CD8-positive, alpha-beta memory T cell (primary cell): ENCODE results near the gene BTD. TPM values are rescaled to one million over a fixed set of nuclear protein-coding genes. Genes with fewer than 3 reads are reported as not detected.

Source experiments
- CTCF ChIA-PET: fragments of 350-600 bp; sonication (Branson Sonifier 250); formaldehyde crosslinking; loops from one replicate; lab custom pipeline; 2021; ENCODE audit warnings: antibody characterized with exemption; lab: Charles Lee
- POLR2A ChIA-PET: fragments of 350-600 bp; sonication (Branson Sonifier 250); formaldehyde crosslinking; loops from one replicate; lab custom pipeline; 2021; ENCODE audit warnings: antibody characterized with exemption; lab: Charles Lee
- DNase-seq, 5 donors: peaks; one replicate each; pipeline versions ENCODE4 v3.0.0 to v3.0.0-alpha.2; 2020 to 2022; ENCODE audit warnings: mixed read lengths in 1 of 5
- H3K27ac ChIP-seq: one replicate; pipeline ENCODE4 v1.7.0; 2013; ENCODE audit warnings: low read depth, mild to moderate bottlenecking, low read length, moderate library complexity
- H3K27me3 ChIP-seq: 2 replicates; pipeline ENCODE4 v1.7.0; 2013; ENCODE audit warnings: low read length, mild to moderate bottlenecking; ENCODE audit not compliant: insufficient read depth, poor library complexity, severe bottlenecking
- H3K36me3 ChIP-seq: 2 replicates; pipeline ENCODE4 v1.7.0; 2013; ENCODE audit warnings: mild to moderate bottlenecking, low read length, moderate library complexity; ENCODE audit not compliant: insufficient read depth
- H3K4me1 ChIP-seq: 2 replicates; pipeline ENCODE4 v1.7.0; 2013; ENCODE audit warnings: mild to moderate bottlenecking, low read length, moderate library complexity; ENCODE audit not compliant: insufficient read depth
- H3K4me3 ChIP-seq: 2 replicates; pipeline ENCODE4 v1.7.0; 2013; ENCODE audit warnings: mild to moderate bottlenecking, low read length
- H3K9me3 ChIP-seq: 2 replicates; pipeline ENCODE4 v1.7.0; 2013; ENCODE audit warnings: mild to moderate bottlenecking, low read length
- H3K27ac Mint-ChIP-seq, 8 donors: one replicate each; pipeline ENCODE4 v1.8.0; 2020 to 2021; ENCODE audit warnings: mixed read lengths in 8 of 8, mild to moderate bottlenecking in 6 of 8, inconsistent platforms in 3 of 8, moderate library complexity in 3 of 8
- H3K27me3 Mint-ChIP-seq, 2 donors: one replicate each; pipeline ENCODE4 v1.8.0; 2020 to 2021; ENCODE audit warnings: mixed read lengths in 2 of 2, mild to moderate bottlenecking in 1 of 2, moderate library complexity in 1 of 2
- H3K36me3 Mint-ChIP-seq, 3 donors: one replicate each; pipeline ENCODE4 v1.8.0; 2020 to 2021; ENCODE audit warnings: mixed read lengths in 3 of 3, inconsistent platforms in 1 of 3, mild to moderate bottlenecking in 1 of 3
- H3K4me1 Mint-ChIP-seq, 3 donors: one replicate each; pipeline ENCODE4 v1.8.0; 2020 to 2021; ENCODE audit warnings: mixed read lengths in 3 of 3, inconsistent platforms in 1 of 3, mild to moderate bottlenecking in 1 of 3
- H3K4me3 Mint-ChIP-seq, 7 donors: one replicate each; pipeline ENCODE4 v1.8.0; 2020 to 2021; ENCODE audit warnings: mixed read lengths in 7 of 7, mild to moderate bottlenecking in 6 of 7, moderate library complexity in 4 of 7, inconsistent platforms in 2 of 7
- H3K9me3 Mint-ChIP-seq, 5 donors: one replicate each; pipeline ENCODE4 v1.8.0; 2020 to 2022; ENCODE audit warnings: mixed read lengths in 5 of 5, mild to moderate bottlenecking in 3 of 5, moderate library complexity in 2 of 5, inconsistent platforms in 1 of 5
- polyA plus RNA-seq: library from polyadenylated mRNA; unstranded; fragments of 300-500 nt; fragmentation: Illumina TruSeq; gene quantifications from one replicate; pipeline ENCODE4 v1.2.3, GENCODE V29; 2021
- total RNA-seq, 2 experiments: library from RNA; stranded (reverse); gene quantifications; one replicate each; pipeline ENCODE4 v1.2.3, GENCODE V29; 2021

Gene BTD
- total and polyA plus RNA-seq, 3 experiments from 2014 or later = 5.5 to 20.7 (median 6.0) TPM

DNA sequence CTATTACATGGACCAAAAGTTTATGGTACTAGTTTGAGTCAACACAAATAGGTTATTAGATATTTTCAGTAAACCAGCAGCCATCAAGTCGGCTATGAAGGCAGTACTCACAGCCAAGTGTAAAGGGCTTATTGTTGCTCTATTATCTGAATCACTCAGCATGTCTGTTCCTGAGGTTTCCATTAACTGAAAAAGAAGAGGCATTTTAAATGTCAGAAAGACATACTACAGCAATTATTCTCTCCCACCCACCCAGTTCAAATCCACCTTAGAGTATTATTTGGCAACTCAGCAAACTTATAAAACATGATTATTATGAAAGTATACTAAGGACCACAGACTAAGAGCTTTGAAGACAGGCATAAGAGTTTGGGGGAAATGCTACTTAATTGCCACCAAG, 93.1 kb downstream of the BTD start:
- no peaks in the 10 kb centered on the region for H3K4me1 ChIP-seq
- Mint-ChIP-seq H3K36me3 (peaks cover 5 to 72% (median 27%) of the 10 kb centered on the region in 3 donors), H3K27me3 (no peaks in the 10 kb centered on the region), H3K9me3 (no peaks in the 10 kb centered on the region), H3K4me1 (peaks cover 0 to 9% (median 0%) of the 10 kb centered on the region in 3 donors), H3K27ac (no peak overlapping the region), H3K4me3 (no peak overlapping the region)
- H3K27ac ChIP-seq = no peak overlapping the region
- CTCF ChIA-PET = no interaction called here
- H3K27me3 ChIP-seq = no peaks in the 10 kb centered on the region
- no peak for DNase-seq
- POLR2A ChIA-PET = no interaction called here
- H3K4me3 ChIP-seq = no peak overlapping the region
- H3K9me3 ChIP-seq = no peaks in the 10 kb centered on the region
- no peaks in the 10 kb centered on the region for H3K36me3 ChIP-seq

Other genes starting within 250 kb of the BTD start
- 10 to 100 TPM; 23.2 to 24.4 TPM for gene METTL6, start 174.2 kb upstream of the BTD start, total RNA-seq
- gene METTL6, start 174.2 kb upstream of the BTD start, polyA plus RNA-seq = 15.4 TPM
- 10 to 100 TPM; 25.8 to 26.8 TPM for gene EAF1, start 174.1 kb upstream of the BTD start, total RNA-seq
- 21.2 TPM for gene EAF1, start 174.1 kb upstream of the BTD start, polyA plus RNA-seq
- 1 to 10 TPM; 1.1 to 1.6 TPM for gene COLQ, start 80.0 kb upstream of the BTD start, total RNA-seq
- 17.3 TPM for gene COLQ, start 80.0 kb upstream of the BTD start, polyA plus RNA-seq
- 10 to 100 TPM; 34.6 to 37.7 TPM for gene HACL1, start 176 bp upstream of the BTD start, total RNA-seq
- gene HACL1, start 176 bp upstream of the BTD start, polyA plus RNA-seq = 35.0 TPM
- gene ANKRD28, start 196.2 kb downstream of the BTD start, total RNA-seq = 10 to 100 TPM; 40.2 to 41.5 TPM
- 11.2 TPM for gene ANKRD28, start 196.2 kb downstream of the BTD start, polyA plus RNA-seq